HEK293 (cell line): ENCODE data around the gene DTHD1.

Experiments used
- KLF9 ChIP-seq: fragments of 450-650 bp; formaldehyde crosslinking; IDR thresholded peaks from 2 replicates; pipeline ENCODE4 v1.5.1; 2016; ENCODE audit warnings: missing biosample characterization, missing genetic modification characterization, low read depth
- PATZ1 ChIP-seq: fragments of 450-650 bp; formaldehyde crosslinking; IDR thresholded peaks from 2 replicates; pipeline ENCODE4 v1.5.1; 2016; ENCODE audit warnings: missing biosample characterization, missing genetic modification characterization
- YY1 ChIP-seq: fragments of 450-650 bp; formaldehyde crosslinking; IDR thresholded peaks from 2 replicates; pipeline ENCODE4 v1.5.1; 2018; ENCODE audit warnings: missing biosample characterization, missing genetic modification characterization
- ZBTB10 ChIP-seq: fragments of 450-650 bp; formaldehyde crosslinking; IDR thresholded peaks from 2 replicates; pipeline ENCODE4 v1.5.1; 2016; ENCODE audit warnings: missing biosample characterization, missing genetic modification characterization
- ZBTB20 ChIP-seq: fragments of 450-650 bp; formaldehyde crosslinking; IDR thresholded peaks from 2 replicates; pipeline ENCODE4 v1.5.1; 2016; ENCODE audit warnings: missing biosample characterization, missing genetic modification characterization
- ZFP37 ChIP-seq: fragments of 450-650 bp; formaldehyde crosslinking; IDR thresholded peaks from 2 replicates; pipeline ENCODE4 v1.5.1; 2016; ENCODE audit warnings: missing biosample characterization, missing genetic modification characterization
- ZNF530 ChIP-seq: fragments of 450-650 bp; formaldehyde crosslinking; IDR thresholded peaks from 2 replicates; pipeline ENCODE4 v1.5.1; 2016; ENCODE audit warnings: low read depth, missing biosample characterization, missing genetic modification characterization
- ZNF561 ChIP-seq: fragments of 450-650 bp; IDR thresholded peaks from 2 replicates; pipeline ENCODE4 v1.5.1; 2018; ENCODE audit warnings: missing biosample characterization, missing genetic modification characterization, borderline replicate concordance
- ZNF768 ChIP-seq: fragments of 450-650 bp; formaldehyde crosslinking; IDR thresholded peaks from 2 replicates; pipeline ENCODE4 v1.5.1; 2018; ENCODE audit warnings: missing biosample characterization, mild to moderate bottlenecking, missing genetic modification characterization
- ZNF776 ChIP-seq: fragments of 450-650 bp; formaldehyde crosslinking; IDR thresholded peaks from 2 replicates; pipeline ENCODE4 v1.5.0; 2017; ENCODE audit warnings: missing biosample characterization, missing genetic modification characterization, borderline replicate concordance
- TF ChIP-seq, protein P1 (sequence below): fragments of 450-650 bp; formaldehyde crosslinking; IDR thresholded peaks from 2 replicates; pipeline ENCODE4 v1.5.1; 2016; ENCODE audit warnings: missing biosample characterization, missing genetic modification characterization
- TF ChIP-seq, protein P2 (sequence below): fragments of 450-650 bp; formaldehyde crosslinking; IDR thresholded peaks from 2 replicates; pipeline ENCODE4 v1.5.1; 2016; ENCODE audit warnings: missing biosample characterization, missing genetic modification characterization, low read depth

DNA sequence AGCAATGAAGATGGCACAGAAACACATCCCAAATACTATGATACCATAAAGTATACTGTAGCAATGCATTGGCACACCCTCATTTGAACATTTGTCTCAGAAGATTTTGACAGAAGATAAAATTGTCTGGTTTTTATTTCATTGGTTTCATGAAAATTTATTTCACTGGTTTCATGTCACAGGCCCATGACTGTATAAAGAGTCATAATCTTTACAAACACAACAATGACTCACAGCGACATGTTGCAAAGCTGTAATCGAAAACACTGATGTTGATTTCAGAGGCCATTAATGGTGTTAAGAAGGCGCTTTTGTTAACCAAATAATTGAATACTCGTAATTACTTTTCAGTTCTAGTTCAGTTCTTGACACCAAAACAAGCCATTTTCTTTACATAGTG is 8.1 kb upstream of the DTHD1 start:
- no peak for TF ChIP-seq ZNF768 (tag by site-specific recombination)
- no peak for TF ChIP-seq ZNF776 (tag by site-specific recombination)
- no peak for TF ChIP-seq ZBTB10 (tag by site-specific recombination)
- no peak for TF ChIP-seq ZNF530
- TF ChIP-seq, protein P1, sequence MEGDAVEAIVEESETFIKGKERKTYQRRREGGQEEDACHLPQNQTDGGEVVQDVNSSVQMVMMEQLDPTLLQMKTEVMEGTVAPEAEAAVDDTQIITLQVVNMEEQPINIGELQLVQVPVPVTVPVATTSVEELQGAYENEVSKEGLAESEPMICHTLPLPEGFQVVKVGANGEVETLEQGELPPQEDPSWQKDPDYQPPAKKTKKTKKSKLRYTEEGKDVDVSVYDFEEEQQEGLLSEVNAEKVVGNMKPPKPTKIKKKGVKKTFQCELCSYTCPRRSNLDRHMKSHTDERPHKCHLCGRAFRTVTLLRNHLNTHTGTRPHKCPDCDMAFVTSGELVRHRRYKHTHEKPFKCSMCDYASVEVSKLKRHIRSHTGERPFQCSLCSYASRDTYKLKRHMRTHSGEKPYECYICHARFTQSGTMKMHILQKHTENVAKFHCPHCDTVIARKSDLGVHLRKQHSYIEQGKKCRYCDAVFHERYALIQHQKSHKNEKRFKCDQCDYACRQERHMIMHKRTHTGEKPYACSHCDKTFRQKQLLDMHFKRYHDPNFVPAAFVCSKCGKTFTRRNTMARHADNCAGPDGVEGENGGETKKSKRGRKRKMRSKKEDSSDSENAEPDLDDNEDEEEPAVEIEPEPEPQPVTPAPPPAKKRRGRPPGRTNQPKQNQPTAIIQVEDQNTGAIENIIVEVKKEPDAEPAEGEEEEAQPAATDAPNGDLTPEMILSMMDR (tag by site-specific recombination) = no peak
- TF ChIP-seq KLF9 (tag by site-specific recombination) = no peak
- TF ChIP-seq ZFP37 (tag by site-specific recombination) = no peak
- no peak for TF ChIP-seq YY1
- TF ChIP-seq, protein P2, sequence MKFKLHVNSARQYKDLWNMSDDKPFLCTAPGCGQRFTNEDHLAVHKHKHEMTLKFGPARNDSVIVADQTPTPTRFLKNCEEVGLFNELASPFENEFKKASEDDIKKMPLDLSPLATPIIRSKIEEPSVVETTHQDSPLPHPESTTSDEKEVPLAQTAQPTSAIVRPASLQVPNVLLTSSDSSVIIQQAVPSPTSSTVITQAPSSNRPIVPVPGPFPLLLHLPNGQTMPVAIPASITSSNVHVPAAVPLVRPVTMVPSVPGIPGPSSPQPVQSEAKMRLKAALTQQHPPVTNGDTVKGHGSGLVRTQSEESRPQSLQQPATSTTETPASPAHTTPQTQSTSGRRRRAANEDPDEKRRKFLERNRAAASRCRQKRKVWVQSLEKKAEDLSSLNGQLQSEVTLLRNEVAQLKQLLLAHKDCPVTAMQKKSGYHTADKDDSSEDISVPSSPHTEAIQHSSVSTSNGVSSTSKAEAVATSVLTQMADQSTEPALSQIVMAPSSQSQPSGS (tag by site-specific recombination) = no peak
- TF ChIP-seq ZNF561 (tag by site-specific recombination) = no peak
- TF ChIP-seq ZBTB20 (tag by site-specific recombination) = no peak
- TF ChIP-seq PATZ1 (tag by site-specific recombination) = no peak
